GM04504 (cell line): ENCODE measurements around the gene CLIC3.
"Not testable (repeated sequence)": the region's sequence is repeated elsewhere in the genome, so short reads cannot be mapped to it uniquely, and the experiment has no call there.

Experiments
- DNase-seq: peaks from one replicate; pipeline ENCODE4 v3.0.0-alpha.2; 2012; ENCODE audit warnings: low read depth

CLIC3 gene

DNA sequence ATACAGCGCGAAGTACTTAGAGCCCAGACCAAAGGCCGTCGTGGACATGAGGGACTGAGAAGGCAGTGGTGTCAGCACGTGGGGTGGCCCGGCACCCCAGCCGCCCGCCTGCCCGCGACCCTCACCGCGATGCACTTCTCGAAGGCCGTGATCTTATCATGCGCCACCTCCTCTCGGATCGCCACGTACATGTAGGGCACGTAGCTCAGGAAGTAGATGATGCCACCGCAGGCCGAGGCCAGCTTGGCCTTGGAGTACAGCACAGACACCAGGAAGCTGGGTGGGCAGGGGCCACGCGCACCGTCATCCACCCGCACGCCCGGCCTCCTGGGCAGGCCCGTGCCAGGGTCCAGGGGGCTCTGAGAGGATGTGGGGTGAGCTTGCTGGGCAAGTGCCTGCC lies 20.7 kb upstream of the CLIC3 start:
- DNase-seq = no peak

DNA sequence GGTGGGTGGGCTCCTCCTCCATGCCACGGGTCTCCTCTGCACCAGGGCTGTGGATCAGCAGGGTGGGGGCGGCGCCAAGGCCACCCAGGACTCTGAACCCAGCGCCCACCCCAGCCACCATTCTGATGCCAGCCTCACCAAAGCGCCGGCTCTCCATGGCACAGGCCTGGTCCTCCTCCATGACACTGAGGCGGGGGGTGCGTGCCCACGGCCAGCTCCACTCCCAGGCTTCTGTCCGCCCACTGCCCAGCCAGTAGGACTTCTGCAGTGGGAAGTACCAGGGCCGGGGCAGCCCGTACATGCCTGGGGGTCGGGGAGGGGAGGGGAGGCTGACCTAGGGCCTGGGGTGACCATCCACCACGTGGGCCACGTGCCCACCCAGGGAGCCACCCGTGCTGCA lies 20.1 kb upstream of the CLIC3 start:
- DNase-seq = no peak

DNA sequence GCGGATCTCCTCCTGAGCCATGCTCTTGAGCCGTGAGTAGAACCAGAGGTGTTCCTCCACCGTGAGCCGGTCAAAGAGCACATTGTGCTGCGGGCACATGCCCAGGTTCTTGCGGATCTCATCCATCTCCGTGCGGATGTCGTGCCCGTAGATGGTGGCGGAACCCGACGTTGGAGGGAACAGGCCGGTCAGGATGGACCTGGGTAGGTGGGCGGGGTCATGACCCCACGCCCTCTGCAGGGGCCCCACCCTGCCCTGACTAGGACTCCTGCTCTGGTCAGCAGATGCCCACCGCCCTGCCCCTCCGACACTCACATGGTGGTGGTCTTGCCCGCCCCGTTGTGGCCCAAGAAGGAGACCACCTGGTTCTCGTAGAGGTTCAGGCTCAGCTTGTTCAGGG lies 19.6 kb upstream of the CLIC3 start:
- DNase-seq = no peak

DNA sequence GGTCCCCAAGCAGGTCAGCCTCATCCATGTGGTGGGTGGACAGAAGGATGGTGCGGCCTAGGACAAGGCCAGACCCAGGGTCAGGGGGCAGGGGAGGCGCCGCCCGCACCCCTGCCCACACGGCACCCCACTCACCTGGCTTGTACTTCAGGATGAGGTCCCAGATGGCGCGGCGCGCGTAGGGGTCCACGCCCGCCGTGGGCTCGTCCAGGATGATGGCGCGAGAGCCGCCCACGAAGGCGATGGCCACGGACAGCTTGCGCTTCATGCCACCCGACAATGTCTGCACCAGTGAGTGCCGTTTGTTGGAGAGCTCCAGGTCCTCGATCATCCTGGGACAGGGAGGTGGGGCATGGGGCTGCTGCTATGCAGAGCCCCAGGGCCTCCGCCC lies 19.2 kb upstream of the CLIC3 start:
- no peak for DNase-seq

DNA sequence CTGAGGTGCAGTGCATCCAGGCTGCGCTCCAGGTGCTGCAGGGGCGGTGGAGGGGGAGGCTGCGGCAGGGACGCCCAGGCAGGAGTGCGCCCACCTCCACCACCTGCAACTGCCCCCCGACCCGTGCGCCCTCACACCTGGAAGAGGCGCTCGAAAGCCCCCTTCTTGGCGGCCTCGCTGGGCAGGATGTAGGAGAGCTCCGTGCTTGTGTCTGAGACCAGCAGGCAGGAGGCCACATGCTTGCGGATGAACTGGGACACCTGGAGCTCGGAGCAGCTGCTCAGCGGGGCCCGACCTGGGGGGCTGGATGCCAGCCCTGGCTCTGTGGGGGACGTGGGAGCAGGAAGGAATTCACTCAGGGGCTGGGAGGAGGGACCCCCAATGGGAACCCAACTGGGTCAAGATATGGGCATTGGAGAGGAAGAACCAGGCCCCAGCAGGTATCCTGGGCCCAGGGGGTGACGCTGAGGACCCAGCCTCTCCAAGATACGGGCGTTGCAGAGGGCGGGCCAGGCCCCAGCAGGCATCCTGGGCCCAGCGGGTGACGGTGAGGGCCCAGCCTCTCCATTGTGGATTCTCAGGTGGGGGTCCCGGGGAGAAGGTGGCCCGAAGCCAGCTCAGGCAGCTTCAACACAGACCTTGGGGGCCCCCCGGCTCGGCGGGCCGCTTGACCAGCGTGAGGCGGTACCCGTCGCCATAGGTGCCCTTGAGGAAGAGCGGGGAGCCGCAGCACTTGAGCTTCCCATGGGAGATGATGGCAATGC lies 18.6 kb upstream of the CLIC3 start:
- no peak for DNase-seq

DNA sequence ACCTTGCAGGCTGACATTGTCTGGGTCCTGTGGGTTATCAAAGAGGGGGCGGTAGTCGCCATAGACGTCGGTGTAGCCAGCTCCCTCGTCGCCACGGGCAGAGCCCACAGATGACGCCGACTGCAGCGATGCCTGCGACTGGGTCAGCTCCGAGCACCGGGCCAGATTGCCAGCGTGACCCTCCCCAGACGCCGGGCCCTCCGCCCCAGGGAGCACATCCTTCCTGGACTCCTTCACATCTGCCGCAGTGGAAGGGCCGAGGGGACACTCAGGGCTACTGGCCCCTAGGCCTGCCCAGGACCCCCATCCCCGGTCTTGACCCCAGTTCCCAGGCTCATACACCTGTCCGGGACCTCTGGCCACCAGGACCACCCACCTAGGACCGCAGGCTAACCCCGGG lies 17.8 kb upstream of the CLIC3 start:
- DNase-seq = no peak

DNA sequence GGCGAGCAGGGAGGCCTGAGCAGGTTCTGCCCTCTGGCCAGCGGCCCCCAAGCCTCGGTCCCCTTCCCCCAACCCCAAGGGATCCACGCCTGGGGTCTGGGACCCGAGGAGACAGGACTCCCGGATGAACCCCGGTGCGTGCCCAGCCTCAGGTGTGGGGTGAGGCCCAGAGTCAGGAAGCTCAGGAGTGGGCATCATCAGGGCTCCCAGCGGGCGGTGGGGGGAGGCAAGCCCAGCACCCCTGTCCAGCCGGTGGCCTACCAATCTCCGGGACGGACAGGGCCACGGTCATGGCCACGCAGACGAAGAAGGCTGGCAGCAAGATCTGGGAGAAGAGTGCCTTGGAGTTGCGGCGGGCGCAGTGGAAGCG lies 17.2 kb upstream of the CLIC3 start:
- no peak for DNase-seq

DNA sequence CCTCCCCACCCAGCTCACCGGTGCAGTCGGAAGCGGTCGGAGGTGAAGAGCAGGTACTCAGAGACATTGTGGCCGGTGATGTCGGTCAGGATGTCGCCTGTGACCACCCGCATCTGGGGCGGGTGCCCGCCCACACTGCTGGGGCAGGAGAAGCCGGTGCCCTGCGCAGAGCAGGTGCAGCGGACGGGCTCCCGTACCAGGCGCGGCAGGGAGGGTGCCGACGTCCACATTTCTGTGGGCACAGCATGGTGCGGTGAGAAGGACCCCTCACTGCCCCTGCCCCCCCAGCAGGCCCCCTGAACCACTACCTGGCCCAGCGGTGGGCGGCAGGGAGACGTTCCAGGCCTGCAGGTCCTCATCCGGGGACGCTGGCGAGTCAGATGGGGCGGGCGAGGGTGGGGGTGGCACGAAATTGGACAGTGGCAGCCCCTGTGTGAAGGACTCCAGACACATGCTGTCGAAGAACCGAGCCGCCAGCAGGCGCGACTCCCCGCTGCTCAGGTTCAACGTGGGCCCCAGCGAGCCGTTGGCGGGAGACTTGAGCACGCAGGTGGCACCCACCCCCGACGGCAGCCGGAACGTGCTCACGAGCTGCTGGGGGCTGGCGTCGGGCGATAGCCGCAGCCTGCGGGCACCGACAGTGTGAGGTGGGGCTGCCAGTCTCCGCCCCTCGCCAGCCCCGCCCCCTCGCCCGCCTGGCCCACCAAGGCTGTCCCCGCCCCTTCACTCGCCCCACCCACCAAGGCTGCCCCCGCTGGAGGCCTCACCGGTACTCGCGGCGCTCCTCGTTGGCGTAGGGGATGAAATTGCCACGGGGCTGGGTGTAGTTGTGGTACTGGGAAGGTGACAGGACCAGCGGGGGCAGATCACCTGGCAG lies 16.6 kb upstream of the CLIC3 start:
- DNase-seq = no peak

DNA sequence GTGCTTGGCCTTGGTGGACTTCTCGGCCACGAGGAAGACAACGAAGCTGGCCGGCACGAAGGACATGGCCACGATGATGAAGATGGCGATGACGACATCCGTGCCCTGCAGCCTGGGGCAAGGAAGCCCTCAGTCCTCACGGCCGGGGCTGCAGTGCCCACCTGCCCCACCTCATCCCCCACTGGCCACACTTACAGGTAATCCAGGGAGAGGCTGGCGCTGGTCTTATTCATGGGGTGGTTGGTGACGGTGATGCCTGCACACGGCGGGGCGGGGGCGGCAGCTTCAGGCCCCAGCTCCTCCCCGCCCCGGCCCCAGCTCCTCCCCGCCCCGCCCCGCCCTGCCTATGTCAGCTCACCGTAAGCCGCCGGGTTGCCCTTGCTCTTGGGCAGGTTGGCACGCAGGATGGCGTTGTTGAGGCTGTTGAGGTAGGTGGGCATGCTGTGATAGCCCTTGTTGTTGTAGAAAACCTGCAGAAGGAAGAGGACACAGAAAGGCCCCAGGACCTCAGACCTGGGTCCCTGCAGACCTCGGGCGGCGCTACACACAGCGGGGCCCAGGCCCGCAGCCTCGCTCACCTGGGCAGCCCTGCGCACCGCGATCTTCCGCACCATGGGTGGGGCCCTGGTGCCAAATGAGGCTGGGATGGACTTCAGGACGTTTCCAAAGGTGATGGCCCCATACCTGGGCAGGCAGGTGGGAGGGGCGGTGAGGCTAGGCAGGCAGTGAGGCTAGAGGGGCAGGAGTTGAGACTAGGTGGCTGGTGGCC lies 15.7 kb upstream of the CLIC3 start:
- DNase-seq = no peak

DNA sequence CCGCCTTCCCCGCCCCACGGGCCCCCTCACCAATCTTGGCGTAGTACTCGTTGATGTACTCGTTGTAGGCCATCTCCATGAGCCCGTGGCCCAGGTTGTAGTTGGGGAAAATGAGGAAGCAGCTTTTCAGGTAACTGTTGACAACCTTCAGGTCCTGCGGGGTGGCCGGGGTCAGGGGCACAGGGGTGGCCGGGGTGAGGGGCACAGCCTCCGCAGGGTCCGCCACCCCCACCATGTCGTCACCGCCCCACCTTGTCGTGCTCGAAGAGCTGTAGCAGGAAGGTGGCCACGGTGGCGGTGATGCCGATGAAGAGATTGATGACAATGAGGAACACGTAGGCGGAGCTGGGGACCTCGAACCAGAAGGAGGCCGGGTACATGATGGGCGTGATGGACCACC lies 14.8 kb upstream of the CLIC3 start:
- no peak for DNase-seq

DNA sequence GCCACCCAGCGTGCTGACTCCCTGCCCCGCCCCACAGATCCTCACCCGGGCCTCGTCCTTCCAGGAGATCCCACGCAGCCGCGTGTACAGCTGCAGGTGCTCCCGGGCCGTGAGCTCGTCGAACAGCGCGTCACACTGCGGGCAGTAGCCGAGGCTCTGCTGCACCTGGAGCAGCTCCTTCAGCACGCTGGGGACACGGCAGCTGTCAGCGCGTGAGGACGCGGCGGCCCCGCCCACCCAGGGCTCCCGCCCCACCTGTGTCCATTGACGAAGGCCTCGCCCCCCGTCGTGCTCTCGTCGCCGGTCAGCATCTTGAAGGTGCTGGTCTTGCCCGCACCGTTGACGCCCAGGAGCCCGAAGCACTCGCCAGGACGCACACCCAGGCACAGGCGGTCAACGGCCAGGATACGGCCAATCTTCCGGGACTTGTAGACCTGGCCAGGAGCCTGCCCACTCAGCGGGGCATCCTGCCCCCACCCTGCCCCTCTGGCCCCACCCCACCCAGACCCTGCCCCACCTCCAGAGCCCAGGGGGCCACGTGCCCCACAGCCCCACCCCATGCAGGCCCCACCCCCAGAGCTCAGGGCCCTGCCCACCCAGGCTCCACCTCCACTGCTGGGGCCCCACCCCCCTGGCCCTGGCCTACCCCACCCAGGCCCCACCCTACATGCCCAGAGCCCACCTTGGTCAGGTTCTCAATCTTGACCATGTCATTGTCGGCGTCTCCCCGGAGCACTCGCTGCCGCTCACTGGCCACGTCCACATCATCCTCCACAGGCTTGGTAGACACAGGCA lies 13.8 kb upstream of the CLIC3 start:
- no peak for DNase-seq

DNA sequence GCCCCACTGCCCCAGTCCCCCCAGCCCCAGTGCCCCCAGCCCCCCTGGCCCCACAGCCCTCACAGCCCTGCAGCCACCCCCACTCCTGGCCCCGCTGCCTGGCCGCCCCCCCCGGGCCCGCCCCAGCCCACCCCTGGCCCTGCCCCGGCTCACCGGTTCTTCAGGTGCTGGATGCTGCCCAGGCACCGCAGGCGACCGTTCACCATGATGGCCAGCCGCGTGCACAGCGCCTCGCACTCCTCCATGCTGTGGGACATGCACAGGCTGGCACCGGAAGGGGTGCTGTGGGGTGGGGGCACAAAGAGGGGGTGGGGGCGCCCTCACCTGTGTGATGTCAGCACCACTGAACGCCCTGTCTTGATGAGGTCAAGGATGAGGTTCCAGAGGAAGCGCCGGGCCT lies 12.8 kb upstream of the CLIC3 start:
- DNase-seq = no peak

DNA sequence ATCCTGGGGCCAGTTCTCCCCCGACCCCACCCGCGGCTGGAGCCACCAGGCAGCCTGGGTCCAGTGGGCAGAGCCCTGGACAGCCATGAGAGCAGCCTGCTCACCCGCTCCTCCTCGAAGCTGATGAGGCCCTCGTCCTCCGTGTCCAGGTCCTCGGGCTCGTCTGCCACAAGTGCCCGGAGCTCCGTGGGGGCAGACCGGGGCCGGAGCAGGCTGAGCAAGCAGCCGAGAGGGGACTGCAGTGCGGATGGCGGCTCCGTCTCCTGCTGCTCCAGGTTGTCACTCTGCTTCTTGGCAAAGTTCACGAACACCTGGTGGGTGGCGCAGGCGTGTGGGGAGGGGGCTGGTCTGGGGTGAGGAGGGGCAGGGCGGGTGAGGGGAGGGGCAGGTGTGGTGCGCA lies 11.9 kb upstream of the CLIC3 start:
- DNase-seq = no peak

DNA sequence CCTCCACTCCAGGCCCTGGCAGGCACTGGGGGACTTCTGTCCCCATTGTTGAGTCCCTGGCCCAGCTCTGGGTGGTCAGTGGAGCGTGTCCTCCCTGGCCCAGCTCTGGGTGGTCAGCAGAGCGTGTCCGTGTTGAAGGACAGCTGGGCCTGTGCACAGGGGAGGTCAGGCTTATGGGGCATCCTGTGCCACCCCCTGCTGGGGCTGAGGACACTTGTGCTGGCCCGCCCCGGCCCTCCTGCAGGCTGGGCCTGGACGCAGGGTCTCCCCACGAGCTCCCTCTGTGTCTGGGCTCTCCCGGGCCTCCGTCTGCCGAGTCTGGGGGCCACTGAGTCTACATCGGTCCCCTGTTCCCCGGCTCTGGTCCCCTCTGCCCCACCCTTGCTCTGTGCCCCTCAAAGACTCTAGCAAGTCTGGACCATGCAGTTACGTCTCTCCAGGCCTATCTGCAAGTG lies 11.5 kb upstream of the CLIC3 start:
- DNase-seq = no peak

DNA sequence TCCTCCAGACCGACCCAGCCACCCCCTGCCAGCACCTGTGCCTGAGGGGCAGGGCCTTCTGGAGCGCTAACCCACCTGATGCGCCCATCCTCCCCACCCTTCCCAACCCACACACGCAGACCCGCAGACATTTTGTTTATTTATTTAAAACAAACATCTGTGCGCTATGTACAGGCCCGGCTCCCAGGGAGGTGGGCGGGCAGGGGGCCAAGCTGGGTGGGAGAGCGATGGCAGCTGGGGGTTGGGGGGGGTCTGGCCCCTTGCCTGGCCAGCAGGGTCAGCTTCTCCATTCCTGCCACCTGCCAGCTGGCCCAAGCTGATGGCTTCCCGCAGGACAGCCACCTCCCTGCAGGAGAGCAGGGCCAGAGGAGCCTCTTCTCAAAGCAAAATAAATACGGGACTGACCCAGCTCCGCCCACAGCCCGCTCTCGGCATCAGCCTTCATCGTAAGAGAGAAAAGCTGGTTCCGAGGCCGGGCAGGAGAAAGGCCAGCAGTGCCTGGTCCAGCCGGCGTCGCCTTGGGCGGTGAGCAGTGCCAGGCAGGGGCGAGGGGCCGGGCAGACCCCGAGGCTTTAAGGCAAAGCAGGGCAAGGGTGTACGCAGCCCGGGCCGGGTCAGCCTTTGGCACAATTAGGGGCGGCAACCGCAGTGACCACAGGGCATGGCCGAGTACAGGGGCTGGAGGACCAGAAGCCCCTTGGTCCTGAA lies 10.9 kb upstream of the CLIC3 start:
- no peak for DNase-seq

DNA sequence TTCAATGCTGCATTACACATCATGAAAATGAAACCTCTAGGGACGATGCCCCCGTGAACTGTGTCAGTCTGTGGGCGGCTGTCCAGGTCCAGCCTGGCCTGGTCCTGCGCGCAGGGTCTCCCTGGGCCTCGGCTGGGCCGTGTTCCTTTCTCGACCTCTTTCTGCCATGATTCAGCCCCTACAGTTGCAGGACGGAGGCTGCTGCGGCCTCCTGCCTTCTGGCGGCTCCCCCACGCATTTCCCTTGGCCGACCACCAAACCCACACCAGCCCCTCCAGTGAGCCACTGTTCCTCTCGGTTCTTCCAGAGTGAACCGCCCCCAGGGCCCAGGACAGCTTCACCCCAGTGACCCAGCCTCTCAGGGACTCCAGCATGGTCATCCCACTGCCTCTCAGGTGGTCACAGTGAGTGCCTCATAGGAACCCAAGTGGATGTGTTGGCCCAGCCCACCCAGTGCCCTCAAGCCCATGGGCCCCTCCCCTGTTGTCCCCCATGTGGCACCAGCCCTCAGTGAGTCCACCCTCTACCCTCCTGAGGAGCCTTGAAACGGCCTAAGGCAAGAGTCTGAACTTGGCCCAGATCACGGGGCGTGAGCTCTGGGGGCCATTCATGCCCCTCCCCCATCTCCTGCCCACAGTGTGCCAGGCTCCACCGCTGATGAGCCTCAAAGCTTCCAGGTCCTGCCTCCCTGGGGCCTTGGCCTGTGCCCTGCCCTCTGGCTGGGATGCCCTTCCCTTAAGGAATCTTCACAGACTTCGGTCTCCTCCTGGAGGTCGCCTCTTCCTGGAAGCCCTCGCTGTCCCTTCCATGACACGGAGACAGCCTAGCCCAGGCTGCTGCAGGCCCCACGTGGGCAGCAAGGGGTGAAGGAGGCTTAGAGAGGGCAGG lies 10.0 kb upstream of the CLIC3 start:
- no peak for DNase-seq

DNA sequence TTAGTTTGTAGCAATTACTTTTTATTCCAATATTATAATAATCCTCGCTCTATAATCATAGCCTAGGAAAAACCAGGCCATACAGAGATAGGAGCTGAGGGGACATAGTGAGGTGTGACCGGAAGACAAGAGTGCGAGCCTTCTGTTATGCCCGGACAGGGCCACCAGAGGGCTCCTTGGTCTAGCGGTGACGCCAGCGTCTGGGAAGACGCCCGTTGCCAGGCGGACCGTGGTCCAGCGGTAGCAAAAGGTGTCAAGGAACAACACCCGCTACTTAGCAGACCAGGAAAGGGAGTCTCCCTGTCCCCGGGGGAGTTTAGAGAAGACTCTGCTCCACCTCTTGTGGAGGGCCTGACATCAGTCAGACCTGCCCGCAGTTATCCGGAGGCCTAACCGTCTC lies 7.9 kb upstream of the CLIC3 start:
- not testable (repeated sequence) for DNase-seq

DNA sequence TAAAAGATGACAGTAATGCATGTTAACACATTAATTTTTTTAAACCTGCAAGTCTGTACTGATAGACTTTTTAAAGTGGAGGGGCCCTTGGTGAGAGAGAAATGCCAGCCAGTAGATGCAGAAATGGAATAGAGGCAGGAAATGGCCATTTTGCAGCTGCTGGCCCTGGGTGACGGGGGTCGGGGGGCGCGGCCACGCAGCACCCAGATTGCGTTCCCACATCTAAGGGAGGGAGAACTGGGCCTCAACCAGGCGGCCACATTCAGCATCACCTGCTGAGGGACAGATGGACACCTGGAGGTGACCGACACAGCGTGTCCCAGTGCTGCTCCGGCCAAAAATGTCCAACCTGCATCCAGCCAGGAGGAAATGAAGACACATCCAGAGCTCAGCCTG lies 6.3 kb upstream of the CLIC3 start:
- no peak for DNase-seq

DNA sequence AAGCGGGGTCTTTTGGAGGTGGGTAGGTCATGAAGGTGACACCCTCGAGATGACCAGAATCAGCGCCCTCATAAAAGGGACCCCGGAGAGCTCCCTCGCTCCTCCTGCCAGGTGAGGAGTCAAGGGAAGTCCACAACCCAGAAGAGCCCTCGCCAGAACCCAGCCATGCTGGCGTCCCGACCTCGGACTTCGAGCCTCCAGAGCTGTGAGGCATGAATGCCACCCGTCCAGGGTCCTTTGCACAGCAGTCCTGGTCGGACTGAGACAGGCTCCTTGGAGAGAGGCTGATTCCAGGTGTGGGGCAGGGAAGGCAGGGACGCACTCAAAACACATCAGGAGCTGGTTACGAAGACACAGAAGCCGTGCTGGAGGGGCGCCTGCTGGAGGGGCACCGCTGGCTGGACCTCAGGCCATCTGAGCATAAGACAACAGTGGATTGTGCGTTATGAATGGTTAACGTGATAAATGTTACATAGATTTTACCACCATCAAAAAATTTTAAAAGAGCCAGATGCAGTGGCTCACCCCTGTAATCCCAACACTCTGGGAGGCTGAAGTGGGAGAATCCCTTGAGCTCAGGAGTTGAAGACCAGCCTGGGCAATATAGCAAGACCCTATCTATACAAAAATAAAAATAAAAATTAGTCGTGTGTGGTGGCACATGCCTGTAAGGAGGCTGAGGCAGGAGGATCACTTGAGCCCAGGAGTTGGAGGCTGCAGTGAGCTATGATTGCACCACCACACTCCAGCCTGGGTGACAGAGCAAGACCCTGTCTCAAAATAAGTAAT lies 5.7 kb upstream of the CLIC3 start:
- DNase-seq = no peak
